HEK293T (cell line): ENCODE data around the gene EID2.

Experiments used
- CTCF ChIA-PET: fragments of 350-600 bp; formaldehyde crosslinking; extraction: SDS; loops from one replicate; lab custom pipeline; 2021; ENCODE audit warnings: antibody characterized with exemption, inconsistent platforms; lab: Yijun Ruan, JAX
- POLR2A ChIA-PET: fragments of 350-600 bp; formaldehyde crosslinking; extraction: SDS; loops from one replicate; lab custom pipeline; 2020; ENCODE audit warnings: antibody characterized with exemption, inconsistent platforms; lab: Yijun Ruan, JAX
- DNase-seq: peaks from one replicate; pipeline ENCODE4 v3.0.0; 2012; ENCODE audit warnings: mixed read lengths; ENCODE audit errors: extremely low spot score
- ARNT ChIP-seq: fragments of 450-650 bp; IDR thresholded peaks from 2 replicates; pipeline ENCODE4 v1.6.1; 2017; ENCODE audit warnings: mild to moderate bottlenecking
- BHLHE40 ChIP-seq: fragments of 450-650 bp; IDR thresholded peaks from 2 replicates; pipeline ENCODE4 v1.6.1; 2016; ENCODE audit warnings: mild to moderate bottlenecking, moderate library complexity, borderline replicate concordance
- CTBP1 ChIP-seq: fragments of 450-650 bp; IDR thresholded peaks from 2 replicates; pipeline ENCODE4 v1.6.1; 2016; ENCODE audit warnings: borderline replicate concordance
- ELF4 ChIP-seq: fragments of 450-650 bp; IDR thresholded peaks from 2 replicates; pipeline ENCODE4 v1.6.1; 2017; ENCODE audit warnings: antibody characterized with exemption
- FOXA1 ChIP-seq: fragments of 450-650 bp; IDR thresholded peaks from 2 replicates; pipeline ENCODE4 v1.6.1; 2016; ENCODE audit warnings: mild to moderate bottlenecking
- FOXK2 ChIP-seq: fragments of 450-650 bp; IDR thresholded peaks from 2 replicates; pipeline ENCODE4 v1.6.1; 2016; ENCODE audit warnings: mild to moderate bottlenecking
- FOXM1 ChIP-seq: fragments of 450-650 bp; IDR thresholded peaks from 2 replicates; pipeline ENCODE4 v1.6.1; 2017; ENCODE audit warnings: mild to moderate bottlenecking, borderline replicate concordance
- HDGF ChIP-seq: fragments of 450-650 bp; IDR thresholded peaks from 2 replicates; pipeline ENCODE4 v1.6.1; 2017; ENCODE audit warnings: antibody characterized with exemption, borderline replicate concordance
- L3MBTL2 ChIP-seq: fragments of 450-650 bp; conservative IDR thresholded peaks from 2 replicates; pipeline ENCODE4 v1.6.1; 2016; ENCODE audit warnings: mild to moderate bottlenecking
- LEF1 ChIP-seq: fragments of 450-650 bp; IDR thresholded peaks from 2 replicates; pipeline ENCODE4 v1.6.1; 2017; ENCODE audit warnings: mild to moderate bottlenecking, borderline replicate concordance
- NFRKB ChIP-seq: fragments of 450-650 bp; IDR thresholded peaks from 2 replicates; pipeline ENCODE4 v1.6.1; 2016; ENCODE audit warnings: mild to moderate bottlenecking, moderate library complexity
- SP1 ChIP-seq: fragments of 450-650 bp; IDR thresholded peaks from 2 replicates; pipeline ENCODE4 v1.6.1; 2017
- SUZ12 ChIP-seq: fragments of 450-650 bp; IDR thresholded peaks from 2 replicates; pipeline ENCODE4 v1.6.1; 2016; ENCODE audit warnings: mild to moderate bottlenecking
- TARDBP ChIP-seq: fragments of 450-650 bp; IDR thresholded peaks from 2 replicates; pipeline ENCODE4 v1.6.1; 2016
- ZNF384 ChIP-seq: fragments of 450-650 bp; IDR thresholded peaks from 2 replicates; pipeline ENCODE4 v1.6.1; 2016
- TF ChIP-seq, protein P1 (sequence below): fragments of 450-650 bp; IDR thresholded peaks from 2 replicates; pipeline ENCODE4 v1.6.1; 2016

Gene EID2

DNA sequence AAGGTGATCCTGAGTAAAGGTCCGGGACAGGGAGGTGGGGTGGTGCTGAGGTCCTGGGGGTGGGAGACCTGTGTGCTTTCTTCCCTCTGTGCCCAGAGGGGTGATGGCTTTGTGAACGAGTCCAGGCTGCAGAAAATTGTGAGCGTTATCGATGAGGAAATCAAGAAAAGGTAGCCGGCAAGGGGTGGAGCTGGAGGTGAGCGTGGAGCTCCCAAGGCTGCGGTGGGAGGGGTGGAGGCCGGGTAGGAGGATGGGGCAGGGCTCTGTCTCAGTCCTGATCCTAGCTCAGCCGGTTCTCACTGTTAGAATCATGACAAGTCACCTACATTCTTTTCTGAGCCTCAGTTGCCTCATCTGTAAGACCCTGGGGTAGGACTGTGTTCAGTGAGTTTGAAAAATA lies 21.0 kb downstream of the EID2 start:
- POLR2A ChIA-PET = interaction anchor here (0.6 to 1.6 kb wide), 4 partner anchors 10 to 27 kb away, joined by 3 to 5 read pairs (median 4); partner anchors contain the start of genes DLL3 and EID2B
- no peak for DNase-seq

DNA sequence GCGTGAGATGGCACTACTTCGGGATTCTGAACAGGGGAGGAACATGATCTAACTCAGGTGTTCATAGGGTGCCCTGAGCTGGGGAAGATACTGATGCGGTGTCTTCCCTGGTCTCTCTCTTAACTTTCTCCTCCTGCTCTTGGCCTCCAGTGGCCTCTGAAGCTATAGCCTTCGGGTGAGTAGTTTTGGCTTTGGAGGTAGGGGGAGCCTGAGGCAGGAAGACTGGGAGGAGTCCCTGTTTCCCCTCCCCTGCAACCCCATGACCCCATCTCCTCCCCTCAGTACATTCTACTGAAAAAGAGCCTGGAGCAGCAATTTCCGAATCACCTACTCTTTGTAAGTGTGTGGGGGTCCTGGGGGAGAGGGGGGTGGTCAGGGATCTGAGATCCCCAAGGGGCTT lies 21.5 kb downstream of the EID2 start:
- ChIA-PET CTCF (no interaction called here), POLR2A (interaction anchor here (0.6 to 1.6 kb wide), 4 partner anchors 9 to 28 kb away, joined by 3 to 5 read pairs (median 4); partner anchors contain the start of genes DLL3 and EID2B)
- TF ChIP-seq FOXK2 = no peak
- no peak for TF ChIP-seq TARDBP
- TF ChIP-seq CTBP1 = no peak
- no peak for TF ChIP-seq NFRKB
- no peak for TF ChIP-seq L3MBTL2
- DNase-seq = no peak

More for the DNA sequence above, 21.0 kb downstream of the EID2 start:
- CTCF ChIA-PET = no interaction called here
- TF ChIP-seq, protein P1, sequence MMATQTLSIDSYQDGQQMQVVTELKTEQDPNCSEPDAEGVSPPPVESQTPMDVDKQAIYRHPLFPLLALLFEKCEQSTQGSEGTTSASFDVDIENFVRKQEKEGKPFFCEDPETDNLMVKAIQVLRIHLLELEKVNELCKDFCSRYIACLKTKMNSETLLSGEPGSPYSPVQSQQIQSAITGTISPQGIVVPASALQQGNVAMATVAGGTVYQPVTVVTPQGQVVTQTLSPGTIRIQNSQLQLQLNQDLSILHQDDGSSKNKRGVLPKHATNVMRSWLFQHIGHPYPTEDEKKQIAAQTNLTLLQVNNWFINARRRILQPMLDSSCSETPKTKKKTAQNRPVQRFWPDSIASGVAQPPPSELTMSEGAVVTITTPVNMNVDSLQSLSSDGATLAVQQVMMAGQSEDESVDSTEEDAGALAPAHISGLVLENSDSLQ = no peak
- TF ChIP-seq SUZ12 = no peak
- TF ChIP-seq CTBP1 = no peak
- no peak for TF ChIP-seq FOXK2
- TF ChIP-seq LEF1 = no peak
- TF ChIP-seq NFRKB = no peak
- no peak for TF ChIP-seq ELF4
- no peak for TF ChIP-seq FOXA1
- no peak for TF ChIP-seq L3MBTL2
- no peak for TF ChIP-seq SP1
- TF ChIP-seq HDGF = no peak
- no peak for TF ChIP-seq TARDBP
- no peak for TF ChIP-seq BHLHE40
- TF ChIP-seq ARNT = no peak
- TF ChIP-seq ZNF384 = no peak
- TF ChIP-seq FOXM1 = no peak

DNA sequence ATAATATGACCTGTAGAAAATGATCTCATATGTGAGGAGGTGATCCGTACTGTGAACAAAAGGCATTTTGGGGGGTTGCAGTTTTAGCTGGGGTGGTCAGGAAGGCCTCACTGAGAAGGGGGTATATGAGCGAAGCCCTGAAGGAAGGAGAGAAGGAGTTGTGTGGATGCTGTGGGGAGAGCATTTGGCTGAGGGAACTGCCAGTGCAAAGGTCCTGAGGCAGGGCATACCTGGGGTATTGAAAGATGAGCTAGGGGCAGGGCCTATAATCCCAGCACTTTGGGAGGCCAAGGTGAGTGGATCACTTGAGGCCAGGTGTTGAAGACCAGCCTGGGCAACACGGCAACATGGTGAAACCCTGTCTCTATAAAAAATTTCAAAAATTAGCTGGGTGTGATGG lies 22.5 kb downstream of the EID2 start:
- TF ChIP-seq CTBP1 (no peak), HDGF (no peak), FOXA1 (no peak), ELF4 (no peak), BHLHE40 (no peak)
- ChIA-PET POLR2A (interaction anchor here (1.6 kb wide), 1 partner anchor 19 kb away, joined by 4 read pairs; the partner anchor contains the start of gene DLL3), CTCF (no interaction called here)
- DNase-seq = no peak

DNA sequence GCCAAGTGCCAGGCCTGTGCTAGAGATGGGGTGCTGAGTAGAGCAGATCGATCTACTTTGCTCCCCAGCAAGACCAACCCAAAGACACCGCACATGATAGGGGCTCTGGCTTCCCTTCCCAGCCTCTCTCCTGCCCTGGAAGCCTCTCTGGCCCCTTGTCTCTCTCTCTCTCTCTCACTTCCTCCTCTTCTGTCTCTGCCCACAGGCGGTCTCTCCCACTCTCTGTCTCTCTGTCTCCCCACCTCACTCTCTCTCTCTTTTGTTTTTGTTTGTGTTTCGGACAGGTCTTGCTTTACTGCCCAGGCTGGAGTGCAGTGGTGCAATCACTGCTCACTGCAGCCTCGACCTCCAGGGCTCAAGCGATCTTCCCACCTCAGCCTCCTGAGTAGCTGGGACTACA lies 23.7 kb downstream of the EID2 start:
- CTCF ChIA-PET = no interaction called here
- no peak for TF ChIP-seq ZNF384
- no peak for TF ChIP-seq LEF1
- no peak for TF ChIP-seq ARNT
- no peak for TF ChIP-seq CTBP1
- no peak for TF ChIP-seq SP1
- TF ChIP-seq SUZ12 = no peak
- TF ChIP-seq BHLHE40 = no peak
- TF ChIP-seq FOXA1 = no peak
- no peak for TF ChIP-seq NFRKB
- TF ChIP-seq, protein P1 = no peak
- no peak for TF ChIP-seq ELF4
- no peak for TF ChIP-seq HDGF
- no peak for TF ChIP-seq FOXM1
- no peak for TF ChIP-seq L3MBTL2
- no peak for TF ChIP-seq FOXK2
- no peak for TF ChIP-seq TARDBP
- no peak for DNase-seq
- POLR2A ChIA-PET = interaction anchor here (0.8 kb wide), 1 partner anchor 80 kb away, joined by 3 read pairs; the partner anchor contains the start of gene RPS16

- POLR2A ChIA-PET = interaction anchor here (0.8 kb wide), 1 partner anchor 80 kb away, joined by 3 read pairs; the partner anchor contains the start of gene RPS16
- CTCF ChIA-PET = interaction anchor here (0.6 kb wide), 1 partner anchor 36 kb away, joined by 3 read pairs; no protein-coding TSS in a partner anchor
- DNase-seq = no peak
- TF ChIP-seq SUZ12 (no peak), NFRKB (no peak), L3MBTL2 (no peak)
These were observed 24.3 kb downstream of the EID2 start for GRCh38 chr19:39515551-39516191.

DNA sequence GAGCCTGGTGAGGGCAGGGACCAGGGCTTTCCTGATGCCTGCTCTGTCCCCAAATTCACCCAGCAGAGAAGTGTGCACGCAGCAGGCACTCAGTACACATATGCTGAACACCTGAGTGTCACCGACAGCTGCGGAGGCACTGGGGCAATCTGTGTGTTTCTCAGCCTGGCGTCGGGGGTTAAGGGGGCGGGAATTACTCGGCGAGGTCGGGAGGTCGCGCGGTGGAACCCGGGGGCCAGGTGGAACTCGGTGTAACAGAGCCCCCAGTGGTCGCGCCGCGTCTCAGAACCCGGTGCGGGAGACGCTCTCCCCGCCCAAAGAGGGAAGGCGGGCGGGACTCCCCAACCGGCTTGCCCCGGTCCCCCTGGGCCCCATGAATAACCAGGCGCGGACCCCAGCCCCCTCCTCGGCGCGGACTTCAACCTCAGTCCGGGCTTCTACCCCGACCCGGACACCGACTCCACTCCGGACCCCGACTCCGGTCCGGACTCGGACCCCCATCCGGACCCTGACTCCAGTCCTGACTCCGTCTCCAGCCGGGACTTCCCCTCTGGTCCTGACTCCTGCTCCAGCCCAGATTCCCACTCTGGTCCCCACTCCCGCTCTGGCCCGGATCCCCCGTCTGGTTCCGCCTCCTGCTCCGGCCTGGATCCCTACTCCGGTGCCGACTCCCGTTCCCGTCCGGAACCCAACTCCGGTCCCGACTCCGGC lies 25.0 kb downstream of the EID2 start, which contains the start of gene SELENOV:
TSS of gene SELENOV (plus strand) at position 300 of the 711 bp plus-strand sequence. CDS start at position 374, 74 bp downstream.
- DNase-seq = no peak
- POLR2A ChIA-PET = interaction anchor here (1.1 kb wide), 1 partner anchor 79 kb away, joined by 3 read pairs; the partner anchor contains the start of gene RPS16
- CTCF ChIA-PET = interaction anchor here (0.6 to 1.5 kb wide), 2 partner anchors 36 to 103 kb away, joined by 3 read pairs; partner anchors contain the start of gene PLEKHG2
- no peak for TF ChIP-seq BHLHE40
- no peak for TF ChIP-seq SP1
- no peak for TF ChIP-seq CTBP1
- TF ChIP-seq NFRKB = no peak
- no peak for TF ChIP-seq FOXM1
- no peak for TF ChIP-seq HDGF
- no peak for TF ChIP-seq ELF4
- TF ChIP-seq TARDBP = no peak
- TF ChIP-seq SUZ12 = no peak
- no peak for TF ChIP-seq ZNF384
- TF ChIP-seq FOXA1 = no peak
- TF ChIP-seq L3MBTL2 = no peak
